ENCODE data around the gene MYO1B. TPM values are rescaled to one million over a fixed set of nuclear protein-coding genes. Genes with fewer than 3 reads are reported as not detected.

Gene MYO1B
- total RNA-seq, 1 donor from 2014 or later: 157 TPM

DNA sequence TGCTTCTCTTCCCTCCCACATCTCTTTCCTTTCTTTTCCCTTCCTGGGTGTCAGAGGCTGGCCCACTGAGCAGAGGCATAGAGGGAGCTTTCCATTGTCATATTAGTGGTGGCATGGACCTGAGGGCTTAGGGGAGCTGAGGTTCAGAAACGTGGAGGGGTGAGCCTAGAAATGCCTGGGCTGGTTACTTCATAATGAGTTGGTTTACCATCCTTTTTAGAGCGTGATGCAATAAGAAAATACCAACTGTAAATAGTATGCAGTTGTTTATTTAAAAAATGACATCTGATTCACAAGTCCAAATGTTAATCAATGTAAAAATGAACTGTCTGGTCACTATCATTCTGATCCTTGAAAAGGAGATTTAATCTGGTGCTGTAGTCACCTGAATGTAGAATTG, 46.3 kb downstream of the MYO1B start:
- H3K27ac Mint-ChIP-seq: no peak overlapping the region
- peaks cover 33% of the 10 kb centered on the region for H3K4me1 Mint-ChIP-seq (ENCODE audit: low read depth)
- H3K36me3 Mint-ChIP-seq (ENCODE audit: insufficient read depth): peaks cover 6% of the 10 kb centered on the region
- H3K9me3 Mint-ChIP-seq (ENCODE audit: low read depth): no peaks in the 10 kb centered on the region
- TF ChIP-seq, protein P1, sequence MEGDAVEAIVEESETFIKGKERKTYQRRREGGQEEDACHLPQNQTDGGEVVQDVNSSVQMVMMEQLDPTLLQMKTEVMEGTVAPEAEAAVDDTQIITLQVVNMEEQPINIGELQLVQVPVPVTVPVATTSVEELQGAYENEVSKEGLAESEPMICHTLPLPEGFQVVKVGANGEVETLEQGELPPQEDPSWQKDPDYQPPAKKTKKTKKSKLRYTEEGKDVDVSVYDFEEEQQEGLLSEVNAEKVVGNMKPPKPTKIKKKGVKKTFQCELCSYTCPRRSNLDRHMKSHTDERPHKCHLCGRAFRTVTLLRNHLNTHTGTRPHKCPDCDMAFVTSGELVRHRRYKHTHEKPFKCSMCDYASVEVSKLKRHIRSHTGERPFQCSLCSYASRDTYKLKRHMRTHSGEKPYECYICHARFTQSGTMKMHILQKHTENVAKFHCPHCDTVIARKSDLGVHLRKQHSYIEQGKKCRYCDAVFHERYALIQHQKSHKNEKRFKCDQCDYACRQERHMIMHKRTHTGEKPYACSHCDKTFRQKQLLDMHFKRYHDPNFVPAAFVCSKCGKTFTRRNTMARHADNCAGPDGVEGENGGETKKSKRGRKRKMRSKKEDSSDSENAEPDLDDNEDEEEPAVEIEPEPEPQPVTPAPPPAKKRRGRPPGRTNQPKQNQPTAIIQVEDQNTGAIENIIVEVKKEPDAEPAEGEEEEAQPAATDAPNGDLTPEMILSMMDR (IDR thresholded peaks at IDR 0.05; ENCODE audit: unreplicated experiment): no peak
- no peaks in the 10 kb centered on the region for H3K27me3 Mint-ChIP-seq
- no peak overlapping the region for H3K4me3 Mint-ChIP-seq (ENCODE audit: low read depth)
- DNase-seq (ENCODE audit: low spot score, unreplicated experiment): no peak

DNA sequence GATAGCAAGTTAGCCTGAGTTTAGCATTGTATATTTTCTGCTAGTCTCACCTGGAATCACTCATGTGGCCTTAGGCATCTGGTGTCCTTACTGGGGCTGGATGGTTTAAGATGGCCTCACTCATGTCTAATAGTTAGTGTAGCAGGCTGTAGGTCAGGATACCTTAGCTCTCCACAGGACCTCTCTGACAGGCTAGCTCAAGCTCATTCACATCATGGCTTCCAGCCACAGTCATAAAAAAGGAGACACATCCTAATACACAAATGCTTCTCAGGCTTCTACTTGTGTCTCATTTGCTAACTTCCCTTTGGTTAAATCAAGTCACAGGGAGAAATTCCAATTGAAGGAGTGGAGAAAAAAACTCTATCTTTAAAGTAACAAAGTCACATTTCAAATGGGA, 47.7 kb downstream of the MYO1B start:
- Mint-ChIP-seq H3K4me3 (ENCODE audit: low read depth) (no peak overlapping the region), H3K9me3 (ENCODE audit: low read depth) (no peaks in the 10 kb centered on the region), H3K27ac (no peak overlapping the region), H3K4me1 (ENCODE audit: low read depth) (peaks cover 31% of the 10 kb centered on the region), H3K36me3 (ENCODE audit: insufficient read depth) (peaks cover 6% of the 10 kb centered on the region), H3K27me3 (no peaks in the 10 kb centered on the region)
- DNase-seq (ENCODE audit: low spot score, unreplicated experiment): no peak
- TF ChIP-seq, protein P1 (IDR thresholded peaks at IDR 0.05; ENCODE audit: unreplicated experiment): no peak

DNA sequence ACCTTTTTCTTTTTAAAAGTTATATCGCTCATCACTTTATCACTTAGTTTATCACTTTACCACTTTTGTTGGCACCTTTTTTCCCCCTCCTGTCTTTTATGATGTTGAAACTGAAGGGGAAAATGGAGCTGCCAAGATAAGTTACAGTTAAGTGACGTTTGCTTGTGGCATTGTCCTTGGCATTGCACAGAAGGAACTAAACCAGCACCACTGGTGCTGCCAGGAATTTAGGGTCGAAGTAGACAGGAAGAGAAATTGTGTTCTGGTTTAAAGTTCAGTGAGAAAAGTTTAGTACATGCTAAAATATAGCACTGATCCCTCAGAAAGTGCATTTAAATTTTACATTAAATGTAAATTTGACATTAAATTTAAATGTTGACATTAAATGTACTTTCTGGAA, 49.9 kb downstream of the MYO1B start:
- no peak overlapping the region for H3K4me3 Mint-ChIP-seq (ENCODE audit: low read depth)
- H3K27ac Mint-ChIP-seq: no peak overlapping the region
- peaks cover 28% of the 10 kb centered on the region for H3K4me1 Mint-ChIP-seq (ENCODE audit: low read depth)
- peaks cover 9% of the 10 kb centered on the region for H3K36me3 Mint-ChIP-seq (ENCODE audit: insufficient read depth)
- TF ChIP-seq, protein P1 (IDR thresholded peaks at IDR 0.05; ENCODE audit: unreplicated experiment): no peak
- H3K9me3 Mint-ChIP-seq (ENCODE audit: low read depth): no peaks in the 10 kb centered on the region
- no peak for DNase-seq (ENCODE audit: low spot score, unreplicated experiment)
- no peaks in the 10 kb centered on the region for H3K27me3 Mint-ChIP-seq

DNA sequence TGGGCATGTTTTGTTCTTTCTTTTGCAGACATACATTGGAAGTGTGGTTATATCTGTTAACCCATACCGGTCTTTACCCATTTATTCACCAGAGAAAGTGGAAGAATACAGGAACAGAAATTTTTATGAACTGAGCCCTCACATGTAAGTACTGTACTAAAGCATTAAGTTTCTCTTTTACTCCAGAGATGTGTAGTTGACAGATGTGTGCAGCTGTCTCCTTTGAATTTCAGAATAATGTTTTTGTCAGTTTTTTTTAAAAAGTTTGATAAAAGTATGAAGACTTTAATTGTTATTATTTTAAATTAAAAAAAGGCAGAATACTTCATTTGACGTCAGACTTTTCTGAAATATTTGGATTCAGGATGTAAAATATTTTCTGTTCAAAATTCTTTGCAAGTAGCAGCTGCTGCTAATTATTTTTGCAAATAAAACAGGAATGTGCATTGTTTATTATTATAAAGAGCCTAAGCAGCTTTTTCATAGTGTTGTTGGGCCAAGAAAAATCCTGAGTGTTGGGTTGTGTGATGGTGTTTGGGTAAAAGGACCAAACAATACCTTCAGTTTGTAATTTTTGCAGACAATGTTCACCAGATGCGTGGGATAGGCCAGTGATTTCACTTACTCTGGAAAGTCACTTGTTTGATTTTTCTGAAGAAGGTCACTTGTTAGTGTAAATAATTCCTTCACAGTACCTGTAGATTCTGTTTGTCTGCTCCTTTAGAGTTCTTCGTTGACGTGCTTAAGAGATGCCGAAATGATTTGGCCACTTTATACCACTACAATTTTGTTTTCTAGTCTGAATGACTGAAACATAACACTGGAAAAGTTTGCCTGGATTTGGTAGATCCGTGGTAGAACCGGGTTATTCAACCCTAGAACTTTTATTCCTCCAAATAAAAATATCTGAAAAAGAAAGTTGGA, 51.1 kb downstream of the MYO1B start:
- H3K36me3 Mint-ChIP-seq (ENCODE audit: insufficient read depth): peaks cover 11% of the 10 kb centered on the region
- DNase-seq (ENCODE audit: low spot score, unreplicated experiment): no peak
- H3K4me3 Mint-ChIP-seq (ENCODE audit: low read depth): no peak overlapping the region
- H3K4me1 Mint-ChIP-seq (ENCODE audit: low read depth): peaks cover 27% of the 10 kb centered on the region
- no peaks in the 10 kb centered on the region for H3K27me3 Mint-ChIP-seq
- H3K9me3 Mint-ChIP-seq (ENCODE audit: low read depth): no peaks in the 10 kb centered on the region
- no peak overlapping the region for H3K27ac Mint-ChIP-seq
- TF ChIP-seq, protein P1 (IDR thresholded peaks at IDR 0.05; ENCODE audit: unreplicated experiment): no peak

DNA sequence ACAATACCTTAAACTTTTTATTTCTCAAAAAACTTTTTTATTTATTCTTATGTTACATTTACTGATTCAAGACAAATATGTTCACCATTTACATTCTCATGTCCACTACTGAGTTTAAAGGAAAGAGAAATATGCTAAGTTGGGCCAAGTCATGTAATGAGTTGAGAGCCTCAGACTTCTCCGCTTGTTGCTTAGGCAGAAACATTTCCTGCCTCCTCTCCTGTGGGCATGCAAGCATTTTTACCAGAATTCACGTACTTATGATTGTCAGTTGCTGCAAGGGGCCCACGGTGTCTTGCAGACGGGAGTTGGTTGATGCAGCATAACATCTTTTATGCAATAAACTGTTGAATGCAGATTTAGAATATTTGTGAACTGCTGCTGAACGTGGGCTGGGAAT, 51.8 kb downstream of the MYO1B start:
- H3K9me3 Mint-ChIP-seq (ENCODE audit: low read depth): no peaks in the 10 kb centered on the region
- peaks cover 23% of the 10 kb centered on the region for H3K4me1 Mint-ChIP-seq (ENCODE audit: low read depth)
- no peak for DNase-seq (ENCODE audit: low spot score, unreplicated experiment)
- peaks cover 16% of the 10 kb centered on the region for H3K36me3 Mint-ChIP-seq (ENCODE audit: insufficient read depth)
- TF ChIP-seq, protein P1 (IDR thresholded peaks at IDR 0.05; ENCODE audit: unreplicated experiment): no peak
- no peak overlapping the region for H3K4me3 Mint-ChIP-seq (ENCODE audit: low read depth)
- no peak overlapping the region for H3K27ac Mint-ChIP-seq
- H3K27me3 Mint-ChIP-seq: no peaks in the 10 kb centered on the region

Measured in progenitor cell of endocrine pancreas (in vitro differentiated cells).